WI38 (cell line): ENCODE data around the gene RFC5.

Experiments
- H3K4me3 ChIP-seq: 2 replicates; pipeline ENCODE4 v1.5.1; 2011; ENCODE audit warnings: low read depth, mild to moderate bottlenecking, control low read depth, low read length
- CTCF ChIP-seq: IDR thresholded peaks from 2 replicates; pipeline ENCODE4 v1.5.1; 2012; ENCODE audit warnings: low read depth, mild to moderate bottlenecking, control low read depth, low read length

RFC5 gene

GRCh38 chr12:117972301-117972700 lies 44.2 kb upstream of the RFC5 start:
- H3K4me3 ChIP-seq = no peak overlapping the region
- TF ChIP-seq CTCF = no peak

- no peak for TF ChIP-seq CTCF
- no peak overlapping the region for H3K4me3 ChIP-seq
These were observed 41.5 kb upstream of the RFC5 start for GRCh38 chr12:117975006-117975405.

GRCh38 chr12:117977373-117977772 lies 39.1 kb upstream of the RFC5 start:
- no peak for TF ChIP-seq CTCF
- H3K4me3 ChIP-seq = no peak overlapping the region

GRCh38 chr12:117980616-117981015 lies 35.9 kb upstream of the RFC5 start:
- TF ChIP-seq CTCF = no peak
- H3K4me3 ChIP-seq = no peak overlapping the region

- TF ChIP-seq CTCF = no peak
- H3K4me3 ChIP-seq = no peak overlapping the region
These were observed 35.2 kb upstream of the RFC5 start for GRCh38 chr12:117981267-117981666.

- H3K4me3 ChIP-seq = no peak overlapping the region
- no peak for TF ChIP-seq CTCF
These were observed 31.3 kb upstream of the RFC5 start for GRCh38 chr12:117985182-117985581.

- H3K4me3 ChIP-seq = no peak overlapping the region
These were observed 29.6 kb upstream of the RFC5 start for GRCh38 chr12:117986705-117987469.

More at GRCh38 chr12:117986705-117987469, 29.6 kb upstream of the RFC5 start:
- no peak for TF ChIP-seq CTCF
